Measurements from ENCODE around the gene CAB39L.

DNA sequence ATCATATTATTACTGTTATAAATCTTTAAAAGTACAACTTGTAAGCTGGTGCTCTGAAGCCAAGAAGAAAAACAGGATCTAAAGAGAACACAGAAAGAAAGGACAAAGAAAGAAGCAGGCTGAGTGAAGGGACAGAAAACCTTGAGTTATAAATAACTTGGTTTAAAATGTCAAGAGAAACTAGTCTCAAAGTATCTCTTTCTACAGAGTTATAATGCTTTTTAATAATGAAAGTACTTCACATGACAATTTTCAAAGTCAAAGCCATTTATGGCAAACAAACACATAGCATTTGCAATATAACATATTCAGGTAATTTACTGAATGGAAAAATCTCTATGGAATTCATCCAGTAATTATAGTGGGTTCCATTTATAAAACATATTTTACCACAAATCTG lies 33.4 kb downstream of the CAB39L start:
- TF ChIP-seq, protein P1, sequence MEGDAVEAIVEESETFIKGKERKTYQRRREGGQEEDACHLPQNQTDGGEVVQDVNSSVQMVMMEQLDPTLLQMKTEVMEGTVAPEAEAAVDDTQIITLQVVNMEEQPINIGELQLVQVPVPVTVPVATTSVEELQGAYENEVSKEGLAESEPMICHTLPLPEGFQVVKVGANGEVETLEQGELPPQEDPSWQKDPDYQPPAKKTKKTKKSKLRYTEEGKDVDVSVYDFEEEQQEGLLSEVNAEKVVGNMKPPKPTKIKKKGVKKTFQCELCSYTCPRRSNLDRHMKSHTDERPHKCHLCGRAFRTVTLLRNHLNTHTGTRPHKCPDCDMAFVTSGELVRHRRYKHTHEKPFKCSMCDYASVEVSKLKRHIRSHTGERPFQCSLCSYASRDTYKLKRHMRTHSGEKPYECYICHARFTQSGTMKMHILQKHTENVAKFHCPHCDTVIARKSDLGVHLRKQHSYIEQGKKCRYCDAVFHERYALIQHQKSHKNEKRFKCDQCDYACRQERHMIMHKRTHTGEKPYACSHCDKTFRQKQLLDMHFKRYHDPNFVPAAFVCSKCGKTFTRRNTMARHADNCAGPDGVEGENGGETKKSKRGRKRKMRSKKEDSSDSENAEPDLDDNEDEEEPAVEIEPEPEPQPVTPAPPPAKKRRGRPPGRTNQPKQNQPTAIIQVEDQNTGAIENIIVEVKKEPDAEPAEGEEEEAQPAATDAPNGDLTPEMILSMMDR (IDR thresholded peaks at IDR 0.05; ENCODE audit: low read depth, low read length, missing input control) = no peak
- TF ChIP-seq SP1 (IDR thresholded peaks at IDR 0.05) (no peak), TAF1 (conservative IDR thresholded peaks at IDR 0.05) (no peak), NR2F2 (IDR thresholded peaks at IDR 0.05) (no peak), EGR1 (IDR thresholded peaks at IDR 0.05; ENCODE audit: low read depth in 2 of 2) (no peak), RAD21 (IDR thresholded peaks at IDR 0.05) (no peak), YY1 (IDR thresholded peaks at IDR 0.05) (no peak), RXRA (IDR thresholded peaks at IDR 0.05) (no peak), JUND (IDR thresholded peaks at IDR 0.05) (no peak), FOXA1 (IDR thresholded peaks at IDR 0.05) (no peak)
- TF ChIP-seq, protein P2, sequence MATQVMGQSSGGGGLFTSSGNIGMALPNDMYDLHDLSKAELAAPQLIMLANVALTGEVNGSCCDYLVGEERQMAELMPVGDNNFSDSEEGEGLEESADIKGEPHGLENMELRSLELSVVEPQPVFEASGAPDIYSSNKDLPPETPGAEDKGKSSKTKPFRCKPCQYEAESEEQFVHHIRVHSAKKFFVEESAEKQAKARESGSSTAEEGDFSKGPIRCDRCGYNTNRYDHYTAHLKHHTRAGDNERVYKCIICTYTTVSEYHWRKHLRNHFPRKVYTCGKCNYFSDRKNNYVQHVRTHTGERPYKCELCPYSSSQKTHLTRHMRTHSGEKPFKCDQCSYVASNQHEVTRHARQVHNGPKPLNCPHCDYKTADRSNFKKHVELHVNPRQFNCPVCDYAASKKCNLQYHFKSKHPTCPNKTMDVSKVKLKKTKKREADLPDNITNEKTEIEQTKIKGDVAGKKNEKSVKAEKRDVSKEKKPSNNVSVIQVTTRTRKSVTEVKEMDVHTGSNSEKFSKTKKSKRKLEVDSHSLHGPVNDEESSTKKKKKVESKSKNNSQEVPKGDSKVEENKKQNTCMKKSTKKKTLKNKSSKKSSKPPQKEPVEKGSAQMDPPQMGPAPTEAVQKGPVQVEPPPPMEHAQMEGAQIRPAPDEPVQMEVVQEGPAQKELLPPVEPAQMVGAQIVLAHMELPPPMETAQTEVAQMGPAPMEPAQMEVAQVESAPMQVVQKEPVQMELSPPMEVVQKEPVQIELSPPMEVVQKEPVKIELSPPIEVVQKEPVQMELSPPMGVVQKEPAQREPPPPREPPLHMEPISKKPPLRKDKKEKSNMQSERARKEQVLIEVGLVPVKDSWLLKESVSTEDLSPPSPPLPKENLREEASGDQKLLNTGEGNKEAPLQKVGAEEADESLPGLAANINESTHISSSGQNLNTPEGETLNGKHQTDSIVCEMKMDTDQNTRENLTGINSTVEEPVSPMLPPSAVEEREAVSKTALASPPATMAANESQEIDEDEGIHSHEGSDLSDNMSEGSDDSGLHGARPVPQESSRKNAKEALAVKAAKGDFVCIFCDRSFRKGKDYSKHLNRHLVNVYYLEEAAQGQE (IDR thresholded peaks at IDR 0.05) = no peak
- TF ChIP-seq, protein P3, sequence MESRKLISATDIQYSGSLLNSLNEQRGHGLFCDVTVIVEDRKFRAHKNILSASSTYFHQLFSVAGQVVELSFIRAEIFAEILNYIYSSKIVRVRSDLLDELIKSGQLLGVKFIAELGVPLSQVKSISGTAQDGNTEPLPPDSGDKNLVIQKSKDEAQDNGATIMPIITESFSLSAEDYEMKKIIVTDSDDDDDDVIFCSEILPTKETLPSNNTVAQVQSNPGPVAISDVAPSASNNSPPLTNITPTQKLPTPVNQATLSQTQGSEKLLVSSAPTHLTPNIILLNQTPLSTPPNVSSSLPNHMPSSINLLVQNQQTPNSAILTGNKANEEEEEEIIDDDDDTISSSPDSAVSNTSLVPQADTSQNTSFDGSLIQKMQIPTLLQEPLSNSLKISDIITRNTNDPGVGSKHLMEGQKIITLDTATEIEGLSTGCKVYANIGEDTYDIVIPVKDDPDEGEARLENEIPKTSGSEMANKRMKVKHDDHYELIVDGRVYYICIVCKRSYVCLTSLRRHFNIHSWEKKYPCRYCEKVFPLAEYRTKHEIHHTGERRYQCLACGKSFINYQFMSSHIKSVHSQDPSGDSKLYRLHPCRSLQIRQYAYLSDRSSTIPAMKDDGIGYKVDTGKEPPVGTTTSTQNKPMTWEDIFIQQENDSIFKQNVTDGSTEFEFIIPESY (IDR thresholded peaks at IDR 0.05) = no peak
- TF ChIP-seq, protein P4, sequence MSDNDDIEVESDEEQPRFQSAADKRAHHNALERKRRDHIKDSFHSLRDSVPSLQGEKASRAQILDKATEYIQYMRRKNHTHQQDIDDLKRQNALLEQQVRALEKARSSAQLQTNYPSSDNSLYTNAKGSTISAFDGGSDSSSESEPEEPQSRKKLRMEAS (IDR thresholded peaks at IDR 0.05) = no peak

All from liver (tissue), 3 donors.